Raji (cell line): ENCODE measurements around the gene CDK19.

Source experiments
- POLR2A ChIP-seq: IDR thresholded peaks from 2 replicates; pipeline ENCODE4 v1.6.1; 2011; ENCODE audit warnings: low read depth, low read length, control low read depth; ENCODE audit not compliant: insufficient read depth

CDK19 gene

GRCh38 chr6:110693296-110693695 lies 122.0 kb downstream of the CDK19 start:
- TF ChIP-seq POLR2A, result no peak

- no peak for TF ChIP-seq POLR2A
Observed at GRCh38 chr6:110690916-110691315, 124.4 kb downstream of the CDK19 start.

DNA sequence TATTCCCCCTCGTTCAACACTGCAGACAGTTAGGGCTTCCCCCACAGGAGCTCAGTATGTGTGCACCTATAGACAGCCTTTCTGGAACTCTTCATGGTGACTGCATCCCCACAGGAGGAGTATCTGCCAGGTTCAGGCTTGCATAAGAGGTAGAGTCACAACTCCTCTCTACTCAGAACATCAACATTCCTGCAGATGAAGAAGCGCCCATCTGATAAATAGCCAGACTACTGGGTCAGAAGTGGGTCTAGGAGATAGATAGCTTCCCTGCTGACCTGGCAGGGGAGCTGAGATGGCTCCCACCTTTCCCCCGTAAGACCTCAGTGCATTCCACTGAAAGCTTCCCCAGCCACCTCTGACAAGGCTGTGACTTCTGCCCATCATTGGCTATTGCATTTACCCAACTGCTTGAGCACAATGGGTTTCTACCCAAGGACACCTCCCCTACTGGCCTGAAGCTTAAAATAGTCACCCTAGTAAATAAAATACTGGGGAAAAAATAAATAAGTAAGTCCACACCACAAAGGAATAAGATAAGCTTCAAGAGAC lies 125.1 kb downstream of the CDK19 start:
- TF ChIP-seq POLR2A, result no peak

DNA sequence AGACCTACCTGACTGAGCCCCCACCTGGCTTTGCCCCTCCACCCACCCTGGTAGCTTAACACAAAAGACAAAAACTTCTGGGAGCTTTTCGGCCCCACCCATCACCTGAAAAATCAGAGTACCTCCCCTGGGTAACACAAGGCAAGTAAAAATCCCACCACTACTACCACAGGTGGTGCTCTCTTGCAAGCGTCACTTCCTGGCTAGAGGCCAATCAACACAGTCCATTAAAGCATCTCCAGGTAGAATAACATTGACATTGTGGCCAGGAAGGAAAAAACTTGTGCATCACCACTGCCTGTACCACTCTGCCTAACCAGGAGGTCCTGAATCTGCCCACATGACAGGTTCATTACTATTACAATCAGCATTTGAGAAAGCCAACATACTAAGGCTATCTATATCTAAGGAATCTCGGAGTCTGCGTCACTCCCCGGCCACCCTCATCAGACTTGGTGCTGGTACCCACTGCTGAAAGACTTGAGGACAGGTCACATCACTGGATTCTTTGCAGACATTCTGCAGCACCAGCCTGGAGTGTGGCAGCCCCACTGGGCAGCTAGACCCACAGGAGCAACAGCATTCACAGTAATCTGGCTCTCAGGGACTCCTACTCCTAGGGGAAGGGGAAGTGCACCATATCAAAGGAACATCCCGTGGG lies 125.9 kb downstream of the CDK19 start:
- no peak for TF ChIP-seq POLR2A

DNA sequence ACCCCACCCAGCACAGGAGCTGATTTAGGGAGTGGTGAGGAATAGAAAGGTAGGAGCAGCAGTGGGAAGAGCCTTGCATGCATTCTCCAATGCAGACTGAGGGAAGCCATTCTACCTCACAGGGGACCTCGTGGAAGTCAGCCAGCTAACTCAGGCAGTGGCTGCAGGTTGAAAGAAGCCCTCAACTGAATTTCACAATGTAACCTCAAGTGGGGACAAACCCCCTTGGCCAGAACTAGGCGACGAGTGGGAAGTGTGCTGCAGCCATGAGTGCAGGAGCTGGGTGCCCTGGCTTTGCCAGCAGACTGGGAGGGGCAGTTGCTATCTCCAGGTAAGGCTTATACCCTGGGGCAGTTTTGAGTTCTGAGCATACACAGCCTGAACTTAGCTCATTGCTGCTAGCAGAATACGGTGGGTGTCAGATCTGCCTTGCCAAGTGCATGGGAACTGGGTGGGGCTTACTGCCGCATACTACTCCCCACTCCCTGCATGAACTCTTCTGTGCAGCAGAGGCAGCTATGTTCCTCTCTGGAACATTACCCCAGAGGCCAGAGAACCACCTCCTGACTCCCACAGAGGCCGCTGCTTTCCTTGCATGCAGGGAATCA lies 126.5 kb downstream of the CDK19 start:
- no peak for TF ChIP-seq POLR2A

GRCh38 chr6:110687326-110687725 lies 127.9 kb downstream of the CDK19 start:
- TF ChIP-seq POLR2A, result no peak

GRCh38 chr6:110683241-110683640 lies 132.0 kb downstream of the CDK19 start:
- TF ChIP-seq POLR2A, result no peak

DNA sequence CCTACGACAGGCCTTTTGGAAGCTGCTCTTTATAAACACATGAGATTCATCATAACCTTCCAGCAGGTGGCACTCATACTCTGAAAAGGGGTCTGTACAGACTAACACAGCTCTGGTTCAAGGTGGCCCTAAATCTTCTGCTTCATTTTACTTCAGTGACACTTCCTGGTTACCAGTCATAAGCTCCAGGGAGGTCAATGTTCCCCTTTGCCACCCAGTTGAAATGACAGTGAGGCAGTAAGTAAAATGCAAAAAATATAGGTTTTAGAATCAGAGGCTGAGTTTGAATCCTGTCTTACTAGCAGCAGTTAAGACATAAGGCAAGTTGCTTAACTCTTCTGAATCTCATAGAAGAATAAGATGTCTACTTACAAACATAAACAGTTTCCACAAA lies 132.8 kb downstream of the CDK19 start:
- no peak for TF ChIP-seq POLR2A

GRCh38 chr6:110681543-110682459 lies 133.5 kb downstream of the CDK19 start:
- TF ChIP-seq POLR2A, result no peak

DNA sequence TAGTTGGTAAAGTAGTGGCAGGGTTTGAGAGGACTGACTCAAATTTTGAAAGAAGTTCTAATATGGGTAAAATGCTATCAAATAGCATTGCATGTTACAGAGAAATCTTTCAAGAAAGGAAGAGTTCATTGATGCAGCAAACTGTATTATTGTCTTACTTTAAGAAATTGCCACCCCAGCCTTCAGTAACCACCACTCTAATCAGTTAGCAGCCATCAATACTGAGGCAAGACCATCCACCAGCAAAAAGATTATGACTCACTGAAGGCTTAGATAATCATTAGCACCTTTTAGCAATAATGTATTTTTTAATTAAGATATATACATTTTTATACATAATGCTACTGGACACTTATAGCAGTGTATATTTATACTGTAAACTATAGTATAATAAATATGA lies 138.9 kb downstream of the CDK19 start:
- no peak for TF ChIP-seq POLR2A

DNA sequence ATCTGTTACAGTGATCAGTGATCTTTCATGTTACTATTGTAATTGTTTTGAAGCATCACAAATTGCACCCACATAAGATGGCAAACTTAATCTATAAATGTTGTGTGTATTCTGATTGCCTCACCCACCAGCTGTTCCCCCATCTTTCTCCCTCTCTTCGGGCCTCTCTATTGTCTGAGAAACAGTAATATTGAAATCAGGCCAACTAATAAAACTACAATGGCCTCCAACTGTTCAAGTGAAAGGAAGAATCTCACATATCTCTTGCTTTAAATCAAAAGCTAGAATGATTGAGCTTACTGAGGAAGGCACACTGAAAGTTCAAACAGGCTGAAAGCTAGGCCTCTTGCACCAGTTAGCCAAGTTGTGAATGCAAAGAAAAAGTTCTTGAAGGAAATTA lies 141.2 kb downstream of the CDK19 start:
- TF ChIP-seq POLR2A, result no peak

DNA sequence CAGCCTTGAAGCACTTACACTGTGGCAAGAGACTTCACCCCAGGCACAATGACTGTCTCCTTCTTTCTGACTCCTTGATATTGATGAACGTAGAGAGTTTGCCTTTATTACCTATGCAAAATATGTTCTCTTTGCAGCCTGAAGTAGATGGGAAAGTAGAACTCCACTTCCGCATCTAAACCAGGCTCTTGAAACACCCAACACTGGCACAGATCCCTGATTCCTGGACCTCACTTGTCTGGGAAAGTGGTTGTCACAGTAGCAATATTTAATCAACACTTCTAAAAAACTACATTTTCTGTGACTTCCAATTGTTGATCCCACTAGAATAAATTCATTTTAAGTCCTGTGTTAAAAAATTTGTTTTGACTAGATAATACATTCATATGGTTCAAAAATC lies 143.1 kb downstream of the CDK19 start:
- no peak for TF ChIP-seq POLR2A

DNA sequence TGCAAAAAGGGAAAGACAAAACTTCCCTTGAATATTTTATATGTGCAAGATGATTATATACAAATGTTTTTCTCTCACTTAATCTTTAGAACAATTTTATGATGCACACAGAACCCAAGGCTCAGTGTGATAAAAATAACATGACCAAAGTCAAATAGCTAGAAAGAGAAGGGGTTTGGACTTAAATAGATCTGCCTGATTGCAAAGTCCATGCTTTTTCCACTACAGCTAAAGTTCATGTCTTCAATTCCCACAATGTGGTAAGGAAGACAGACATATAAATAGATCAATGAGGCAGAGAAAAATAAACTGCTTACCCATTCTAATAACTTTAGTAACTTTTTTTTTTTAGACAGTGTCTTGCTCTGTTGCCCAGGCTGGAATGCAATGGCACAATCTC lies 143.8 kb downstream of the CDK19 start:
- no peak for TF ChIP-seq POLR2A

DNA sequence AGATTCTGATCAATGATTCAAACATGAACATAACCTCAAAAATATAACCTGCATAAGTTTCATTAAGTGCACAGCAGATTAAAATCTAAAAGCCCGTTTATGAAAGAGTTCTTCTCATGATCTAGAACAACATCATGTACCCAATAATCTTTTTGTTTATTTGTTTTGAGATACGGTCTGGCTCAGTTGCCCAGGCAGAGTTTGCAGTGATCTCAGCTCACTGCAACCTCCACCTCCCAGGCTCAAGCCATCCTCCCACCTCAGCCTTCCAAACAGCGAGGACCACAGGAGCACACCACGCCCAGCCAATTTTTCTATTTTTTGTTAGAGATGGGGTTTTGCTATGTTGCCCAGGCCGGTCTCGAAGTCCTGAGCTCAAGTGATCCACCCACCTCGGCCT lies 149.7 kb downstream of the CDK19 start:
- TF ChIP-seq POLR2A, result no peak

DNA sequence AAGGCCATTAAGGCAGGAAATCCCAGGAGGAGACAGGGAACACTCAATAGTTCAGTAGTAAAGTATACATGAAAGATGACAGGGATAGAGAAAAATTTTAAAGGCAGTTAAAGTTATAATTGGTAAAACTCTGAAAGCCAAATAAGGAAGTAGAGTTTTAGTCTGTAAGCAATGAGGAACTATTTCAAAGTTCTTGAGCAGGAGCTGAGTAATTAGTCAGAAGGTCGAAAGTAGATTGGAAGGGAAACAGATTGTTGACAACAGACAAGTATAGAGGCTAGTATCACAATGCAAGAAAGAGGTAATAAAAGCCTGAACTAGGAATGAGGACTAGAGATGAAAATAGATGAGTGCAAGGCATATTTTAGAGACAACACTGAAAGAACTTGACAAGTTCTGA lies 150.3 kb downstream of the CDK19 start:
- TF ChIP-seq POLR2A, result no peak
